GM19324 (cell line): ENCODE measurements around the gene GPANK1.

ENCODE experiments used
- ATAC-seq: cut with Tn5 transposase; IDR thresholded peaks from one replicate; pipeline ENCODE4 v1.9.1; 2021; ENCODE audit warnings: mild to moderate bottlenecking, moderate library complexity; ENCODE audit not compliant: unreplicated experiment, low FRiP score

Gene GPANK1

DNA sequence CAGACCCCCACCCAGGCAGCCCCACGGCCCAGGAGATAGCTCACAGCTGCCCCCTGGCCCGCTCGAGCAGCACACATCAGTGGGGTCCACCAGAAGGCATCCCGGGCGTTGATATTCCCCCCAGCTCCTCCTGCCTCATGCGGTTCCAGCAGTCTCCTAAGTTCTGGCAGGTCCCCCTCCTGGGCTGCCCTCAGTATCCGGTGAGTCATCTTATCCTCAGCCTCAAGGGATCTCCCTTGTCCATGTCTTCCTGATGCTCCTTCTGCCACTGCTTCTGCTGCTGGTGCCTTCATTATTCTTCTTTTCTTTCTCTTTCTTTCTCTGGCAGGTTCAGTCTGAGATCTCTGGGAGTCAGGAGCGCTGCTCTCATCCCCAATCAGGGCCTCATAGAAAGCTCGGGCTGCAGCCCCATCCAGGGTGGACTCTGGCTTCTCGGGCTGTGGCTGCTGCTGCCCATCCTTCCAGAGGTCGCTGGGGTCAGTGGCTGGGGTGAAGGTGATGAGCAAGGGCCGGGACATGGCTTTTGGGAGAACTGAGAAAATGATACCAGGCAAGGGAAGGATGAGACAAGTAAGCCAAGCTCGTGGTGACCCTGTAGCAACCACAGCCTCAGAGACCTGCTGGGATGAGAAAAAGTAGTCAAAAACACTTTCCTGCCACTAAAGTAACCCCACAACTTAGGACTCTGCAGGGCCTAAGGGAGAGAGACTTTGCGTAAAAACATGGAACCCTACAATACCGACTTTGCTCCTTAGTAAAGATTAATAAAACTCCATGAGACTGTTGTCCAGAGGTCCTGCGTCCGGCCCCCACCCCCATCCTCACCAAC, 622 bp downstream of the GPANK1 start:
- ATAC-seq, result no peak

DNA sequence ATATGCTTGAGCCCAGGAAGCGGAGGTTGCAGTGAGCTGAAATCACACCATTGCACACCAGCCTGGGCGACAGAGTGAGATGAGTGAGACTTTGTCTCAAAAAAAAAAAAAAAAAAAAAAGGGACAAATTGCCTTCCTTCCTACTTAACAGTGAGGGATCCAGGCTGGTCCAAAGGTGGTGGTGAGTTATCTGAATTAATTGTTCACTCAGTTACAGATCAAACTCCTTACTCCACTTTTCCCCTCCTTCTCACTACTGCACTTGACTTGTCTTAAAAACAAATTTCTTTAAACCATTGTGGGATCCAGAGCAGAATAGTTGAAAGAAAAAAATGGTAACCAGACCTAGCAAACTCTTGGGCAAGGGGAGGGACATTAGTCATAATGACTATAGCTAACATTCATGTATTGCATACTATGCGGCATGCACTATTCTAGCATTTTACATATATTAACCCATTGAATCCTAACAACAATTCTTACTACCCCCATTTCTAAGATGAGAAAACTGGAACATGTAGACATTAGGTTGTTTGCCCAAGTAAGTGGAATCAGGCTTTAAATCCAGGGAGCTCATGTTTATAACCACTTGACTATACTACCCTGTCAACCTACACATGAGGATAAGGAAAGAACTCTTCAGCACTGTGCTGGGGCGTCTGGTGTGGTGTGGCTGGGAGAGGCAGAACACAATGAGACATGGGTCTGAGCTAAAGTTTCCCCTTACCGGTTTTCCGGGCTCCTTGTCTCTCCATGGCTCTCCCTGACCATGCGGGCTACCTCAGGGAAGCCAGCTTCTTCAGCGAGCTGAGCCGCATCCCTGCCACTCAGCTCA, 1.5 kb downstream of the GPANK1 start:
- ATAC-seq, result no peak

DNA sequence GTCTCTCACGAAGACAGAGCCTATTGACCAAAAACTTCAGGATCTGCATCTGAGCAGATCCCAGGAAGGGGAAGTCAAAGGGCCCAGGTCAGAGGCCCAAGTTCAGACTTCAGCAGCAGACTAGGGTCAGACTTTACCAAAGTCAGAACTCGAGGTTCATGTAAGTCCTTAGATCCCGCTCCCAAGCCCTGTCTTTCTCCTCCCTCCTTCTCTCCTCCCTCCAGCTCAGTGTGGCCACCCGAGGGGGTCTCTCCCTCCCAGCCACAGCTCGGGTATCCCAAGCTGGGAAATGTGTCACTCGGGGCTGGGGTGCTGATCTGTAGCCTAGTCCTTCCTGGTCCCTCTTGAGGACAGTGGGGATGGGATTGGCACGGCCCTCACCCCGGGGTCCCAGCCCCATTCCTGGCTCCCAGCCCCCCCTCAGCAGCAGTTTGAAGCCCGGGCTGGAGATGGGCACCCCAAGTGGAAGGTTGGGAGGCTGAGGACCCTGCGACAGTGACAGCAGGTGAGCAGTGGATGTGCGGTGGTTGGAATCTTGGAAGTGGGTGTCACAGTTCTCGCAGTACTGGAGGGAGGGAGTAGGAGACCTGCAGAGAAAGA, 2.6 kb downstream of the GPANK1 start:
- ATAC-seq, result no peak

DNA sequence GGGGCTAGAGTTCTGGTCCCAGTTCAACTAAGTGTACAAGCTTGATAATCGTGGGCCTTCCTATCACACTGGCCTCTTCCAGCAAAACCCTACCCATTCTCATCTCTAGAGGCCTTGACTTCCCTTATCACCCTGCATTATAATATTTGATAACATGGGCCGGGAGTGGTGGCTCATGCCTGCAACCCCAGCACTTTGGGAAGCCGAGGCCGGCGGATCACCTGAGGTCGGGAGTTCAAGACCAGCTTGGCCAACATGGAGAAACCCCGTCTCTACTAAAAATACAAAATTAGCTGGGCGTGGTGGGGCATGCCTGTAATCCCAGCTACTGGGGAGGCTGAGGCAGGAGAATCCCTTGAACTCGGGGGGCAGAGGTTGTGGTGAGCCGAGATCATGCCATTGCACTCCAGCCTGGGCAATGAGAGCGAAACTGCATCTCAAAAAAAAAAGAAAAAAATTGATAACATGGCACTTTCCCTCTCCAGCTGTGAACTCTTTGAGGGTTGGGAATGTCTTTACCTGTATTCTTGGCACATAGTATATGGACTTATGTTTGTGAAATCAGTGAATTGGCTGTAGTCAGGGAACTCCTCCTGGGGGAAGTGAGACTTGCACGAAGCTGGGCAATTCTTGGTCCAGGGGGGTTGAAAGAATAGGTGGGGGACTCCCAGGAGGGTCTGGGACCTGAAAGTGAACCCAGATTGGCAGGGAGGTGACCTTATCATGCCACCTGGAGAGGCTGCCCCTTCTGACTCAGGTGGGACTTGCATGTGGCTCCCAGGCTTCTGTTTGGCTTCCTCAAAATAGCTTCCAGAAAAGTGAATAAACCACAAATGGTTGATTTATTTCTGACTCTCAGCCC, 3.3 kb downstream of the GPANK1 start:
- ATAC-seq, result no peak

DNA sequence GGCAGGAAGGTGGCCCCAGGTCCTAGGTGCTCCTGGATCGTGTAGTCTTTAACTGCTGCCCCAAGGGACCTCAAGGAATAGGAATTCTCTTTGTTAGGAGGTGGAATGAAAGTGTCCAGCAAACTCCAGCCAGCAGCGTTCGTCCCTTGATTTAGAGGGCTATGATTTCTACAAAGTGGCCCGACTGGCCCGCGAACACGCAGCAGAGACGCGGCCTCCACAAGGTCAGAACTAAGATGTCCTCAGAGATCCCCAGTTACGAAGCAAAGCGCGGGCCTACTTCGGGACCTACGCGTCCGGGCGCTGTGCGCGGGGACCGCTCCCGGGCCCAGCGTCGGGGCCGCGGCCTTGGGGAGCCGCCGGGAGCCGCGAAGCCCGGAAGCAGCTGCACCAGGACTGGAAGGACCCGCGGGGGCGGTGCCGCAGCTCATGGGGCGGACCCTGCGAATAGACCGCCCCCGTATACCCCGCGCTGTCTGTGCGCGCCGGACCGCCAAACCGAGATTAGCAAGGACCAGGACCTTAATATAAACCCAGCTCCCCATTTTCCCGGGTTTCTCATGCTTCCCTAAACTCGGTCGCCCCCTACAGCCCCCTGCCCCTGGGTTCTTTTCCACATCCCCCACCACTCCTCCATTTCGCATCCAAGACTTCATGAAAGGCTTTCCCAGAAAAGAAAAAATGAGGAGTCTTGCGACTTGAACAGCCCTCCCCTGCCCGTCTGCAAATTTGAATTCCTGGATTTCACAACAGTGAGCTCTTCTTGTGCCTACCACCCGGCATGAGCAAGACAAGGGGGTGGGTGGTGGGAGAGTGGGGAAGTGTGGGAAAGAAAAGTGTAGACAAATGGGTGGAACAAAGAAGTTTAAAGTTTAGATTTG, 4.2 kb downstream of the GPANK1 start, which contains the start of gene C6orf47:
Gene C6orf47, minus strand, starts transcription at position 398 of the 881 bp plus-strand sequence. CDS start 831 bp downstream, outside the sequence.
- peak; percentile 38 for ATAC-seq

DNA sequence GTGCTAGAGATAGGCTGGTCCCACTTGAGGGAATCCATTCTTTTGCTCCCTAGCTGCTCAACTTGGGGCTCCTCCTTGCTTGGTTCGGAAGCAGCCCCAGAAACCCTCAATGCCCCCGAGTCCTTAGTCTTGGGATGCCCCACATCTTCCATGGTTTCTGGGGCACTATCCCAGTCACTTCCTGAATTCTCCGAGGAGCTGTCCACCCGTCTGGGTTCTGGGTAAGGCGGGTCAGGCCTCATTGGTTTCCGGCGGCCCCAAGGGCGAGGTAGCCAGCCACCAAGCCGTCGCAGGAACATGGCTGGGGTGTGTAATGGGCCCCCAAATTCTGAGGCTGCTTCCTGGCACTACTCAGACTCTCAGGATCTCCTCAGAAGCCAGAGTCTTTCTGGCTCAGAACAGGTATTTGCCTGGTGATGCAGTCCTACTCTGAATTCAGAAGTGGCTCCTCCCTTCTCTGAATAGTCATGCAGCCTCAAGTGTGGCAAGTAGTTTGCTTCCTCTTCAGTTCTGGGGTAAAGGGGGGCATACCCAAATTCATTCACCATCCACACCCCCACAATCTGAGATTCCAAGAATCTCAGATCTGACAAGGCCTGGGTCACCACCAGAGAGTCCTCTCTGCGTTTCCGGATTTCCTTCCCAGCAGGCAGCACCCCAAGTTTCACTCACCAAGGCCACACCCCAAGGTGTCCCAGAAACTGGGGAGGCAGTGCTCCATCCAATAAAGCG, 5.0 kb downstream of the GPANK1 start:
- ATAC-seq, result peak; percentile 5

DNA sequence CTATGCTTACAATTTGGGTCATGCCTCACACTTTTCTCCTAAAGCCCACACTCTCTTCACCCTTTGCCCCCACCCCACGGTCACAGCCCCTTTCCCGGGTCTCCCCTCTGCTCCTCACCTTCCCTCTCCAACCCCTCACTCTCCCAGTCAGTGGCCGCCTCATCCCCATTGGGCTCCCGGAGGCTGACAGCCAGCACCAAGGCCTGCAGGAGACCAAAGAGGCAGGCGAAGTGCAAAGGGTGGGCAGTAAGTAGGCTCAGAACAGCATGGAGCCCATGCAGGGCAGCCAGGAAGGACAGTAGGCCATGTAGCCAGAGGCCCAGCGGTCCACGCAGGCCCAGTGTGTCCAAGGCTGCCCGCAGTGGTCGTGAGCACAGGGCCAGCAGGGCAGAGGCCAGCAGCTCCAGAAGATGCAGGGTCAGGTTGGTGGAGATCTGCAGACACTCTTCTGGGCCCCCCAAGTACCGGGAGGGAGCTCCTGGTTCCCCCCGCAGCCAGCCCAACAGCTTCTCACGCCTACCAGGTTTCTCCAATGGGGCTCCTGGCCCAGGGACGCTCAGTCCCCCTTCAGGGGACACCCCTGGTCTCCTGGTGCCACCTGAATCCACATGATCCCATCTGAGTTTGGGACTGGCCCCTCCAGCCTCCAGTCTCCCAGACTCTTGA, 5.7 kb downstream of the GPANK1 start:
- no peak for ATAC-seq

DNA sequence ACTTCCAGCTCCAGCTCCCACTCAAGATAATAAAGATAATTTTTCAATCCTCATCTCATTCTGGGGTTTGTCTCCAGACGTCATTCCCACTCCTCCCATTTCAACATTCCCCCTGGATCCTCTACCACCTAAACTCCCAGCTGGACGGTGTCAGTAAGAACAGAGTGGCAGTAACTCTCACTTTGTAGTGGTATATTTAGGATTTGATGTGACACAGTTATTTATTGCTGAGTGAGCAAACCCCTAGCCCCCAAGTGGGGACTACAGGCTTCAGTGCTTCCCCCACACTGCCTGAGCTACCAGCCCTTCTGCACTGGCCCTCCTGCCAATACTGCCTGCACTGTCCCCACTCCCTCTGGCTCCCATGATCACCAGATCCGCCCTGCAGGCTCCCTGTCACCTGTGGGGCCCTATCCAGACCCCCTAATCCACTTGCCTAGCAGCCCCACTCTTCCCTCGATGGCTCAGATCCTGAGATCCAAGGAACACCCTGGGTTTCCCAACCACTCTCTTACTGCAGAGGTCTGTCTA, 6.6 kb downstream of the GPANK1 start:
- no peak for ATAC-seq

DNA sequence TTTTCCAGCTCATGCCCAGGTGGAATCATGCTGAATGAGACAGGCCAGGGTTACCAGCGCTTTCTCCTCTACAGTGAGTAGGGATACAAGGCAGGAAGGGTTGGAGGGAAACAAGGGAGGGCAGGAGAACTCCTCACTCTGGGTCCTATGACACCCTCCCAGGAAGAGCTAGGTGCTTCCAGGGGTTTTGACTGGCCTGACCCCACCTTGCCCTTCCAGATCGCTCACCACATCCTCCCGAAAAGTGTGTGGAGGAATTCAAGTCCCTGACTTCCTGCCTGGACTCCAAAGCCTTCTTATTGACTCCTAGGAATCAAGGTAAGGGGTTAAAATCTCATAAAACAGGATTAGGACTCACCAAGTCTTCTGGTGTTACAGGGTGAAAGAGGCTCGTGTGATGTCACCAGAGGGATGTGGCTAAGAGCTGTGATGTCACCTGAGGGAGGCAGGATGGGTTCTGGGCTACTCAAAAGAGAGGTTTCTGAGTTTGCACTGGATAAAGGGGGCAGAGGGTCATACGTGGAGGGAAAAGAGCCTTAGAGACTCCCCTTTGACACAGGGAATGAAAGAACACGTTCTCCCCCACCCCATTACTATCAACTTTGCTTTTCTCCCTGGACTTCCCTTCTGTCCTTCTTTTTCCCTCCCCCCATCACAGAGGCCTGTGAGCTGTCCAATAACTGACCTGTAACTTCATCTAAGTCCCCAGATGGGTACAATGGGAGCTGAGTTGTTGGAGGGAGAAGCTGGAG, 7.2 kb downstream of the GPANK1 start:
- no peak for ATAC-seq

DNA sequence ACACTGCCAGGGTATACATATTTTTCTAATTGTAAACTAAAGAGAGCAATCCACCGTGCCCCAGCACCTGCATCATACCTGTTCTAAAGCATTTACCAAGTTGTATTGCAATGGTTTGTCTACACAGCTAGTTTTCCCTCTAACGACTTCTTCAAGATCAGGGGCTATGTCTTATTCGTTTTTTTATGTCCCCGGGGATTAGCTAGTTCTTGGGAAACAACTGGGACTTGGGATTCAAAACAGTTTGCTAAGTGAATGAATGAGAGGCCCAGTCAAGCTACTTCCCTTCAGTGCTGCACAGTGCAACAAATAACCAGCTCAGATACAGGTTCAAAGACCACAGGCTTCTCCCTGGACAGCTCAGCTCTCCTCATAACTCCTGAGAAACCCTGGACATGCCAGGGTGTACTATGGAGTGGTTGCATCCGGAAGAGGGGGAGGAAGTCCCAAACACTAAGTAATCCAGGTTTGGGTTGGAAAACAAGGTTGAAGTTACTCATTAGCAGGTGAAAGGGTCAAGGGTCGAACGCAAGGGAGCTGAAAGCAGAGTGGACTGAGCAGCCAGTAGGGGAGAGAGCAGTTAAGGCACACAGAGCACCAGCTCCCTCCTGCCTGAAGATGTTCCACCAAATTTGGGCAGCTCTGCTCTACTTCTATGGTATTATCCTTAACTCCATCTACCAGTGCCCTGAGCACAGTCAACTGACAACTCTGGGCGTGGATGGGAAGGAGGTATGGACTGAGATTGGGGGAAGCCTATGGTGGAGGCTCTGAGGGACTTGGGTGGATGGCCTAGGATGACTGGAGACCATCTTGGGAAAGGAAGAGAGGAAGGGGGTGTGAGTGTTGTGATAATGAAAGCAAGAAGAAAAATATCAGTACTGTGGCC, 9.2 kb downstream of the GPANK1 start, which contains the start of gene APOM:
Gene APOM, plus strand, starts transcription at position 546 of the 889 bp plus-strand sequence. Its CDS starts 73 bp downstream, at position 619.
- ATAC-seq, result no peak

DNA sequence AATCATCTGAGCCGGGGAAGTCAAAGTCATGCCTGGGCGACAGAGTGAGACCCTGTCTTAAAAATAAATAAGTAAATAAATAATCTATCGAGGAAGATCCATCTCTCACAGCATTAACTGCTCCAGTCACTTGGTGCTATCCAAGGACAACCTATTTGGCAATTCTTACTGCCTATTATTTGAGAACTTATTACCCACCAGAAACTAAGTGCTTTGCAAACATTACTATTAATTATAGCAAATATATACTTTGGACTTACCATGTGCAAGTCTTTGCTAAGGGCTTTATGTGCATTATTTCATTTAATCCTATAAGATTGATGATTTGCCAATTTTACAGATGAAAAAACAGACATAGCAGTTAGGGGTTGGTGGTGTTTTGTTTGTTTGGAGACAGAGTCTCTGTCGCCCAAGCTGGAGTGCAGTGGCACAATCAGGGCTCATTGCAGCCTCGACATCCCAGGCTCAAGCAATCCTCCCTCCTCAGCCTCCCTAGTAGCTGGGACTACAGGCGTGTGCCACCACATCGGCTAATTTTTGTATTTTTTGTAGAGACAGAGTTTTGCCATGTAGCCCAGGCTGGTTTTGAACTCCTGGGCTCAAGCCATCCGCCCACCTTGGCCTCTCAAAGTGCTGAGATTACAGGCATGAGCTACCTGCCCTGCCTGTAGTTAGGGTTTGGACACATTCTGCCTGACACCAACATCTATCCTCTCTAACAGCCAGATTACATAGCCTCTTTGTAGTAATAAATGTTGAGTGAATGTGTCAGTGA, 10.0 kb downstream of the GPANK1 start:
- ATAC-seq, result no peak

DNA sequence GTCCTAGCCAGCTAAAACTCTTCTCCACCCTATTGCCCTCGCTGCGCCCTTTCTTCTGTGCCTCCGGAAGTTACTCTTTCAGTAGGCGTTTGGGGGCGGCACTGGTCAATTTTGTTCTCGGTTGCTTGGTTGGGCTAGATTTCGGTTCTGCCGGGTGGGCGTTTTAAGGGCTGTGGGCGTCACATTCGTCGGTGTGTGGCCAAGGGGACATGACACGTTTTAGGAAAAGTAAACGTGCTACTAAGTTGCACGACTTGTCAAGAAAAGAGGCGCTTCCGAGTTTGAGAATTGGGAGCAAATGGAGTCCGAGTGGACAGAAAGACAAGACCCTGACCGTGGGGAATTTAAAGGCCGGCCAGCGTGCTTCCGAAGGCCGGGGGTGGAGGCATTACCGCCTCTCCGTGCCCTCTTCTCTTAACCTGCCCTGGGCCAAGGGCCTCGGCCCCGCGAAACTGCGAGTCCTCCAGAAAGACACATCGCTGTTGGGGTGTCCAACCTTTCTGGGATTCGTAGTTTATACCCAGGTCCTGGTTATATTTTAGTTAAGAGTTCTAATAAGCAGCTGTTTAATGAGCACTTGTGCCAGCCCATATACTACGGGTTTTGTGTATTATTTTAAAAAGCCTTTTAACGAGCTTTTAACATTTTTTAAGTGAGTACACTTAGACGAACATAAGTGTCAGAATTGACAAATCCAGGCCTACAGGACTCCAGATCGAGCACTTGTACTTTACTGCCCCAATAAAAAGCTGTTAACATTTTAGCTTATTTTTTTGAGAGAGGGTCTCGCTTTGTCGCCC, 11.7 kb downstream of the GPANK1 start:
- ATAC-seq, result peak; percentile 58

DNA sequence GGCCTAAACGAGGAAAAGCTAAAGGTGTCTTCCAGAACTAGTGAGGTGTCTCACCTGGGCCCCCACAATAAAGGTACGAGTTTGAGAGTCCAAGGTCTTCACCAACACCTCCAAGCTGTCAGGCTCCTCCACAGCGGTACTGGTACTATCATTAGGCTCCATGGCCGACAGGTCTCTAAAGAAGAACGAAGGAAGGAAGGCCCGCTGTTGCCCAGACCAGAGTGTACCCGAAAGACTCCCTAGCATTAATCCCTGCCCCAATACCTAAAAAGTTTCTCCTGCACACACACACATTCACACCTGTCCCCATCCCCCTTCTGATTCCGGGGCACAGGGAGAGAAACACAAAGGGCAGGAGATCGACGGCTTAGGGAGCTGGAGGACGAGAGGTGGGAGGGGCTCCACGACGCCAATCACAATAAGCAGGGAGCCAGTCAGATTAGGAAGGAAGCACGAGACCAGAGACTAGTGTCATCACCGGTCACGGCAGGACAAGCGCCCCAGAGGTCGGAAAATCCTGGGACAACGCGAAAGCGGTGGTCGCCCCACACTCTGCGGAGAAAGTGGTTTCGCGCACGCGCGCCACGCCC, 13.1 kb downstream of the GPANK1 start:
- peak; percentile 25 for ATAC-seq

DNA sequence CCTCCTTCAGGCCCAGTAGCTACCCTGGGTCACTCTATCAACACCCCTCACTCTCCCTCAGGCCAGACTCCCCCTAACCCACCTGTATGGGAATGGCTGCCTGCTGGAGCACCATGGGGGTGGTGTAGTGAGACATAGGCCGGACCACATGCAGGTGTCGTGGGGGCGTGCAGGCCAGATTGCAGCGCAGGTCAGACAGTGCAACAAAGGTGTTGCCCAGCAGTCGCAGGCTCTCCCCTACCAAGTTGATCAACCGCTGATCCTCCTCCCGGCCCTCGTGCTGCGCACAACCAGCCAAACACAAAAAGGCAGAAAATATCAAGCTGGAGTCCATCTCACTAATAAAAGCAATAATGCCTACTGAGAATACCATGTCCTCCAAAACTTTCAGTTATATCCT, 19.5 kb downstream of the GPANK1 start:
- no peak for ATAC-seq
